OCI-LY3 (cell line): ENCODE results near the gene TRRAP.

ENCODE experiments used
- EZH2phosphoT487 ChIP-seq: fragments of 200-600 bp; shearing (Covaris generic); IDR thresholded peaks from 2 replicates; pipeline ENCODE4 v1.6.1; 2018; ENCODE audit warnings: antibody characterized with exemption, mixed run types, low read depth
- TF ChIP-seq, protein P1 (sequence below): fragments of 200-600, 300-600 bp; sonication (generic); IDR thresholded peaks from 2 replicates; pipeline ENCODE4 v1.5.1; 2014; ENCODE audit warnings: antibody characterized with exemption, low read length, low read depth

DNA sequence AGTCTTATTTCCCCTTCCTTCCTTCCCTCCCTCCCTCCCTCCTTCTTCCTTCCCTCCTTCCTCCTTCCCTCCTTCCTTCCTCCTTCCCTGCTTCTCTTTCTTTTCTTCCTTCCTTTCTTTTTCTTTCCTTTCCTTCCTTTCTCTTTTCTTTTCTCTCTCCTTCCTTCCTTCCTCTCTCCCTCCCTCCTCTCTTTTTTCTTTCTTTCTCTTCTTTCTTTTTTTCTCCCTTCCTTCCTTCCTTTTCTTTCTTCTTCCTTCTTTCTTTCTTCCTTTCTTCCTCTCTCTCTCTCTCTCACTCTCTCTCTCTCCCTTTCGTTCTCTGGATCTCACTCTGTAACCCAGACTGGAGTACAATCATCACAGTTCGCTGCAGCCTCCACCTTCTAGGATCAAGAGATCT is 14.7 kb upstream of the TRRAP start:
- TF ChIP-seq, protein P1, sequence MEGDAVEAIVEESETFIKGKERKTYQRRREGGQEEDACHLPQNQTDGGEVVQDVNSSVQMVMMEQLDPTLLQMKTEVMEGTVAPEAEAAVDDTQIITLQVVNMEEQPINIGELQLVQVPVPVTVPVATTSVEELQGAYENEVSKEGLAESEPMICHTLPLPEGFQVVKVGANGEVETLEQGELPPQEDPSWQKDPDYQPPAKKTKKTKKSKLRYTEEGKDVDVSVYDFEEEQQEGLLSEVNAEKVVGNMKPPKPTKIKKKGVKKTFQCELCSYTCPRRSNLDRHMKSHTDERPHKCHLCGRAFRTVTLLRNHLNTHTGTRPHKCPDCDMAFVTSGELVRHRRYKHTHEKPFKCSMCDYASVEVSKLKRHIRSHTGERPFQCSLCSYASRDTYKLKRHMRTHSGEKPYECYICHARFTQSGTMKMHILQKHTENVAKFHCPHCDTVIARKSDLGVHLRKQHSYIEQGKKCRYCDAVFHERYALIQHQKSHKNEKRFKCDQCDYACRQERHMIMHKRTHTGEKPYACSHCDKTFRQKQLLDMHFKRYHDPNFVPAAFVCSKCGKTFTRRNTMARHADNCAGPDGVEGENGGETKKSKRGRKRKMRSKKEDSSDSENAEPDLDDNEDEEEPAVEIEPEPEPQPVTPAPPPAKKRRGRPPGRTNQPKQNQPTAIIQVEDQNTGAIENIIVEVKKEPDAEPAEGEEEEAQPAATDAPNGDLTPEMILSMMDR: no peak
- TF ChIP-seq EZH2phosphoT487: no peak
